GM19452 (cell line): ENCODE measurements around the gene FBXO48.

Experiments used
- ATAC-seq: cut with Tn5 transposase; IDR thresholded peaks from one replicate; pipeline ENCODE4 v1.9.1; 2021; ENCODE audit not compliant: unreplicated experiment

FBXO48 gene

GRCh38 chr2:68438455-68439303 is 28.4 kb downstream of the FBXO48 start:
- ATAC-seq = no peak

DNA sequence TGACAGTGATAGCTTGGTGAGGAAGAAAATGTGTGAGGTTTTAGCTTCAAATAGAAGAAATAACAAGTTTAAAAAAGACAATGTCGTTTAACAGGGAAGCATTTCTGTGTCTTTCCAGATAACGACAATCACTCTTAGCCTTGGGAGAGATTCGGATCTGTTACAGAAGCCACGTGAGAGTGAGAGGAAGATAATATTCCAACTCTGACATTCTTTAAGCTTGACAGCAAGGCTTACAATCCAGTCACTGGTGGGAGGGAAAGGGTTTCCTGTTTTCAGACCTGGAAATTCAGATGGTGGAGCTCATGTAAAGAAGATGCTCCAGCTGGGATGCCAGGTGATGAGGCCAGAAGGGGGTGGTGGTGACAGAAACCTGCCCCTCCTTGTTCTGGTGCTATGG is 30.8 kb downstream of the FBXO48 start:
- ATAC-seq = no peak

- ATAC-seq = no peak
Observed at GRCh38 chr2:68435615-68436014, 31.5 kb downstream of the FBXO48 start.

GRCh38 chr2:68434981-68435380 is 32.1 kb downstream of the FBXO48 start:
- no peak for ATAC-seq

DNA sequence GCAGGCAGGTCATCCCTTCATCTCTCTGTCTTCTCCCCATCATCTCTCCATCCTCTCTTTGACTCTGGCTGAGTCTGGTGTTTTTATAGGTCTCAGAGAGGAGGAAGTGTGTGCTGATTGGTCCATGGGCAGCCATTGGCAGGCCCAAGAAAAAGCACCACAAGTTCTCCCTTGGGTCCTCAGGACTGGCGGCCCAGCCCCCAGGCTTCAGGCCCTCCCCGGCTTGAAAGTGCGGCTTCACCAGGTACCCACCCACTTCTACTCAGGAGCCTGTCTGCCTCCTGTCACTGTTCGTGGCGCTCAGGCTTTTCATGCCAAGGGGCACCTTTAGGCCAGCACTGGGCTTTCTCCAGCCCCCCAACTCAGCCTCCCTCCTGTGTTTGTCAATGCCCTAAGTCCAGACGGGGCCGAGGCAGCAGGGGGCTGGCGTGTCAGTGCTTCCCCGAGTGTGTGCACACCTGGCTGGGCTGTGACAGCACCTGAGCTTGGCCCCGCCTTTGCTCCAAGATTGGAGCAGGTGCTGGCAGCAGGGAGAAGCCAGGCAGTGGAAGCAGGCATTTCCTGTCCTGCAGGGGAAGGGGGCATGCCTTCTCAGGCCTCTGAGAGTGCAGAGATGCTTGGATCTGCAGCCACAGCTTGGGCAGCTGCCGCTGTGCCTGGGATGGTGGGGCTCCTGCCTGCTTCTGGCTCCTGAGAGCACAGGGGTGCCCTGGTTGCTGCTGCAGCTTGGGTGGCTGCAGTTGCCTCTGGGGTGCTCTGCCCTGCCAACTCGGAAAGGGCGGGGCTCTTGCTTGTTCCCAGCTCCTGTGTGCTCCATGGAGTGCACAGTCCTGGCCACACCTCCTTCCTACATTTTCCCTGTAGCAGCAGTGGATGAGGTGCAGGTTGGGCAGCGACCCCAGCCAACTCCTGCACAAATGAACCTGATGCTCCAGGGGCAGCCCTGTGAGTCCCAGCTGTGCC is 34.1 kb downstream of the FBXO48 start:
- no peak for ATAC-seq

DNA sequence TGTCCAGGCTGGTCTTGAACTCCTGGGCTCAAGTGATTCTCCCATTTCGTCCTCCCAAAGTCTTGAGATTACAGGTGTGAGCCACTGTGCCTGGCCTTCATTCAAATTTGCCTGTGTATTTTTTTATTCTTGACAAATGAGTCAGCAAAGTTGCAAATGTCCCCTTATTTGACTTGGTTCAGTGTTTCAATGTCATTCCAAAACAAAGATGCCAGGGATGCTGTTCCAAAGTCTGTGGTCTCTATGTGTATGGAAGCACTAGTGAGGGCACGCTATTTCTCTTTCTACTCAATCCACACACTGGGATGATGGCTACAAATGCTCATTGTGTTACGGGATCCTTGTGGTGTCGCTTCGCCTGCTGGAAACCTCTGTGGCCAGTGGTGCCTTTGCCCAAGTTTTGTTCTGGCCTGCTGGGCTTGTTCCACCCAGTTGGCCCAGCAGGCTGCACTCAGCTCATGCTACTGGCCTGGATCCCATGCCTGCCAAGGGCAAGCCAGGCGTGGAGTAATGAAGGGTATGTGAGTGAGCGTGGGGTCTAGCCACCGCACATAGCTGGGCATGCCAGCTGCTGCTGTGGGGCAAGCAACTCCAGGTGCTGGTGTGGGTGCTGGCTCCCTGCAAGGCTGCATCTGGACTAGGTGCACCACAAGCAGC is 35.6 kb downstream of the FBXO48 start:
- no peak for ATAC-seq

DNA sequence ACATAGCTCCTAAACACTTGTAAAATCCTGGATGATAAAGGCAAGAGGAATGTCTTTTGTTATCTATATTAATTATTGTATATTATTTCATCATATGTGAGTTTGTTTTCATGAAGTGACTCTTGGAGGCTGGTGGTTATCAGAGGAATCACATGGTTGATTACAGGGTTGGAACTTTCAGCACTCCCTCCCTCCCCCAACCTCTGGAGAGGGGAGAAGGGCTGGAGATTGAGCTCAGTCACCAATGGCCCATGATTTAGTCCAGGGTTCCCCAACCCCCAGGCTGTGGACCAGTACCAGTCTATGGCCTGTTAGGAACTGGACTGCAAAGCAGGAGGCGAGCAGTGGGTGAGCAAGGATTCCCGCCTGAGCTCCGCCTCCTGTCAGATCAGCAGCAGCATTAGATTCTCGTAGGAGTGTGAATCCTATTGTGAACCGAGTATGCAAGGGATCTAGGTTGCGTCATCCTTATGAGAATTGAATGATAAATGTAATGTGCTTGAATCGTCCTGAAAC is 37.7 kb downstream of the FBXO48 start:
- ATAC-seq = no peak

- no peak for ATAC-seq
Observed at GRCh38 chr2:68428746-68429145, 38.3 kb downstream of the FBXO48 start.

- ATAC-seq = no peak
Observed at GRCh38 chr2:68428126-68428525, 39.0 kb downstream of the FBXO48 start.

DNA sequence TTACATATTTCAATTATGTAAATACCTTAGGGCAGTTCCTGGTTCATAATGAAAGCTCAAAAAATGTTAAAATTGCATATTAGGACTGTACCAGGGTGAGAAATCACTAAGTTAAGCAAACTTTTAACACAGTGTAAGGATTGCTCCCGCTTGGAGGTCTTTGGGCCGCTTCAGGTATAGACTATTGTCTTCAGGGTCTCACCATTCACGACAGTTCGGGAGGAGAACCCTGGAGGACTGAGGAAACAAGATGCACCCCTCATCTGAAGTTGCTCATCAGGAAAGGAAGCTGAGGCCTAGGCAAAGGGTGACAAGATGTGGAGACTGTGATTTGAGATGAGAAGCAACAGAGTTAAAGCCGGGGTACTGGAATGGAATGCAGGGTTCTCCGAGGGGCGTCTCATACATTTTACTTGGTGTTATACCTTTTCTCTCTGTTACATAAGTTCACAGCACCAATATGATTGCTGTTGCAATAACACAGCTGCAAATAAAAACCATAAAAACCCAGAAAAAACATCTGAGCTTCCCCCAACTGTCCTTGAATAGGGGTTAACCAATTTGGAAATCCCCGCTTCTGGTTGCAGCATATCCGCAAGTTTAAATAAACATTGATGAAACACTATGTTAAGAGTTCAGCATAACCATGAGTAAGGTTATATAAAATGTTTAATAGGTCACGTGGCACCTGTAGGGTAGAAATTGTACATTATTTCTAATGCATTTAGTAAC is 40.1 kb downstream of the FBXO48 start:
- no peak for ATAC-seq

- ATAC-seq = no peak
Observed at GRCh38 chr2:68426446-68426845, 40.6 kb downstream of the FBXO48 start.

DNA sequence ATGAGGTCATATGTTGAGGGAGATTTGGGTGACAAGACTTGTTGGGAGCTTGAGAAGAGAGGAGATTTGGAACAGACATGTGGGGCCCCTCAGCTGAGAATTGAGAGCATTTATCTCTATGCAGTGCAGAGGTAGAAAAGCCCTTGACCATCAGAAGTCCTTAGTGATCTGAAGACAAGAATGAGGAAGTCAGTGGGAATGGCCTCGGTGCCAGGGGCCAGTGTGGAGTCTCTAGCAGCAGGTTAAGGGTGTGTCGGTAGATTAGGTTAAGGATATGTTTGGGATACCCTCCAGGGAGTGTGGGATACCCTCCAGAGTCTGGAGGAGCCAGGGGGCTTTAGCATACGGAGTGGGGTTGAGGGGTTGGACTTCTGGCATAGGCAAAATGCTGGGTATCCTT is 41.6 kb downstream of the FBXO48 start:
- no peak for ATAC-seq

- peak; percentile 87 for ATAC-seq
Observed at GRCh38 chr2:68423966-68424650, 43.0 kb downstream of the FBXO48 start.

DNA sequence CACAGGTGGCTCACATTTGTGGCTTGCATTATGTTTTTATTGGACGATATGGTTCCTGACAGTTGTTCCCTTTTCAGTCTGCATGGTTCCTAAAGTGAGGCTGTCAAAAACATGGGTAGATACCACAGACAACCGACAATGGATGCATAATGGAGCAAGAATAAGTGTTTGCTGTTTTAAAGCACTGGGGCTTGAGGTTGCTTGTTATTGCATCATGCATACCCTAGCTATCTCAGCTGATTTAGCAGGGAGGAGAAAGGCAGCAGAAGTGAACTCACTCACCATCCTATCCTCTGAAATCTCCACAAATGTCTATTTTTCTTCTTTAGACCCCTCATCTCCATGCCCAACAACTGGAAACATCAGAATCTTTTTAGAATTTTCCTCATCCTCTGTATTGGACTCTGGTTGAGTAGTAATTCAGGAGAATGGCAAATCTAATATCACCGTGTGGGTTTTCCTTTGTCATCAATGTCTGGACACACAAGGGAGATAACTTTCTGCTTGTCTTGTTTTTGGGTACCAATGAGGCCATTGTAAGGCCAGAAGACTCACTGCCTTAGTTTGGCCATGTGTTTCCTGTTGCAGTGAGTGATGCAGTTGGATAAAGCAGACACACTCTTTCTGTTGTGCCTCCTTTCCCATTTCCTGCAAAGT is 46.7 kb downstream of the FBXO48 start:
- no peak for ATAC-seq

- ATAC-seq = peak; percentile 57
Observed at GRCh38 chr2:68418855-68419254, 48.2 kb downstream of the FBXO48 start.

- ATAC-seq = no peak
Observed at GRCh38 chr2:68418419-68418818, 48.7 kb downstream of the FBXO48 start.

GRCh38 chr2:68417926-68418325 is 49.2 kb downstream of the FBXO48 start:
- no peak for ATAC-seq

DNA sequence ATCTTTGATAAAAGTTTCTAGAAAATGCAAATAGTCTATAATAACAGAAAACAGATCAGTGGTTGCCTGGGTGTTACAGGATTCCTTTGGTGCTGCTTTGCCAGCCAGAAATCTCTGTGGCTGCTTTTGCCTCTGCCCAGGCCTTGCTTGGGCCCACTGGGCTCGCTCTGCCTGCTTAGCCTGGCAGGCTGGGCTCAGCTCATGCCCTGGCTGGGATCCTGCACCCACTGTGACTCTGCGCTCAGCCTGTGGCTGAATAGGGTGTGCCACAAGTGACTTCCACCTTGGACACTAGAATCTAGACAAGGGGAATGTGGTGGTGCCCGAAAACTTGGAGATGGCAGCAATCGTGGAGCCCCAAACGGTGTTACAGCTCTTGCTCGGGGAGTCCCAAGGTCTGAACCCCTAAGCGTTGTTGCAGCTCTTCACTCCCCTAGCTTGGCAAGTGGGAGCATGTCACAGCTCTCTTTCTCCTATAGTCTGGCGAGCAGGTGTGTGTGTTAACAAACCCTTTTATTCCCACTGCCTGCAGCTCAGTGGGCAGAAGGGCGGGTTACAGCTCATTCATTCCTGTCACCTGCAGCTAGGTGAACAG is 50.9 kb downstream of the FBXO48 start:
- no peak for ATAC-seq

DNA sequence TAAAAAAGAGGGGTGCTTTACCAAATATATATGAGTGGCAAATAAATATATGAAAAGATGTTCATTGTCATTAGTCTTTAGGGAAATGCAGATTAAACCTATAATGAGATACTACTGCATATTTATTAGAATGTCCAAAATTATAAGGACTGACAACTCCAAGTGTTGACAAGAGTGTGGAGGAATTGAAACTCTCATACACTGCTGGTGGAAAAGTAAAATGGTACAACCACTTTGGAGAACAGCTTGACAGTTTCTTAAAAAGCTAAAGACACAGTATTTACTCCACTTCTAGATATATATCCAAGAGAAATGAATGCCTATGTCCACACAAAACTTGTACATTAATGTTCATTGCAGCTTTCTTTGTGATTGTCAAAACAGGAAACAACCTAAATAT is 51.6 kb downstream of the FBXO48 start:
- ATAC-seq = no peak
